Measurements from ENCODE around the gene RAP2A. TPM values are rescaled to one million over a fixed set of nuclear protein-coding genes. Genes with fewer than 3 reads are reported as not detected.

Gene RAP2A
- total and polyA plus RNA-seq, 12 donors, result 4.2 to 31.0 (median 20.4) TPM

GRCh38 chr13:97390941-97391600, 42.9 kb upstream of the RAP2A start:
- no peak for TF ChIP-seq CTCF (IDR thresholded peaks at IDR 0.05)
- peaks cover 0 to 39% (median 5%) of the 10 kb centered on the region in 9 donors for H3K4me1 ChIP-seq
- peaks cover 0 to 66% (median 0%) of the 10 kb centered on the region in 9 donors for H3K36me3 ChIP-seq
- H3K9me3 ChIP-seq, result no peaks in the 10 kb centered on the region
- no peak for DNase-seq
- H3K4me3 ChIP-seq, result no peak overlapping the region
- 68 to 71% methylated on average over 3 of the region's 3 CpGs for WGBS, 2 donors
- no peaks in the 10 kb centered on the region for H3K27me3 ChIP-seq
- intact Hi-C loops (cut with DNase I), result no loop called here
- ATAC-seq, result no peak
- no peak overlapping the region for H3K27ac ChIP-seq

- WGBS, 2 donors, result 76 to 82% methylated on average over 1 of the region's 1 CpG
- H3K27me3 ChIP-seq, result no peaks in the 10 kb centered on the region
- intact Hi-C loops (cut with DNase I), result no loop called here
Measured at GRCh38 chr13:97392020-97392419, 41.9 kb upstream of the RAP2A start.

GRCh38 chr13:97394542-97394941, 39.4 kb upstream of the RAP2A start:
- Histone ChIP-seq H3K4me3 (no peak overlapping the region), H3K36me3 (peaks cover 0 to 42% (median 0%) of the 10 kb centered on the region in 9 donors), H3K9me3 (no peaks in the 10 kb centered on the region), H3K4me1 (peaks cover 0 to 12% (median 5%) of the 10 kb centered on the region in 9 donors), H3K27ac (no peak overlapping the region), H3K27me3 (no peaks in the 10 kb centered on the region)
- no peak for ATAC-seq
- no peak for DNase-seq
- intact Hi-C loops (cut with DNase I), result no loop called here
- TF ChIP-seq CTCF (IDR thresholded peaks at IDR 0.05), result no peak

More at GRCh38 chr13:97392020-97392419, 41.9 kb upstream of the RAP2A start:
- H3K4me3 ChIP-seq, result no peak overlapping the region
- no peak overlapping the region for H3K27ac ChIP-seq
- ATAC-seq (no peak), DNase-seq (no peak)
- peaks cover 0 to 57% (median 0%) of the 10 kb centered on the region in 9 donors for H3K36me3 ChIP-seq
- H3K9me3 ChIP-seq, result no peaks in the 10 kb centered on the region
- no peak for TF ChIP-seq CTCF (IDR thresholded peaks at IDR 0.05)
- peaks cover 0 to 29% (median 0%) of the 10 kb centered on the region in 9 donors for H3K4me1 ChIP-seq

- 78 to 80% methylated on average over 4 of the region's 4 CpGs for WGBS, 2 donors
- no peak for TF ChIP-seq CTCF (IDR thresholded peaks at IDR 0.05)
- Histone ChIP-seq H3K27ac (no peak overlapping the region), H3K9me3 (no peaks in the 10 kb centered on the region), H3K36me3 (peaks cover 0 to 37% (median 0%) of the 10 kb centered on the region in 9 donors), H3K27me3 (no peaks in the 10 kb centered on the region), H3K4me1 (peaks cover 0 to 12% (median 0%) of the 10 kb centered on the region in 9 donors), H3K4me3 (no peak overlapping the region)
- DNase-seq (no peak), ATAC-seq (peak in 1 of 8 donors; percentile 42)
- intact Hi-C loops (cut with DNase I), result no loop called here
Measured at GRCh38 chr13:97395447-97396136, 38.4 kb upstream of the RAP2A start.

Measured in heart right ventricle (tissue), 16 donors.